A673 (cell line): ENCODE measurements around the gene LIMS2.

Experiments used
- CTCF ChIP-seq: fragments of 300-800, 200-600 bp; sonication (generic); conservative IDR thresholded peaks from 2 replicates; pipeline ENCODE4 v1.5.1; 2017; ENCODE audit warnings: low read depth, mild to moderate bottlenecking, antibody characterized with exemption, low read length, moderate library complexity, mixed read lengths
- EZH2 ChIP-seq: fragments of 200-600 bp; sonication (generic); IDR thresholded peaks from 2 replicates; pipeline ENCODE4 v1.6.1; 2017; ENCODE audit warnings: borderline replicate concordance, low read depth, mild to moderate bottlenecking, mixed read lengths, antibody characterized with exemption, low read length; ENCODE audit not compliant: poor library complexity, severe bottlenecking

GRCh38 chr2:127652786-127653357 lies 22.5 kb downstream of the LIMS2 start:
- TF ChIP-seq CTCF (no peak), EZH2 (no peak)
